Fibroblast of the aortic adventitia (primary cell): ENCODE results near the gene ANO2. TPM values are rescaled to one million over a fixed set of nuclear protein-coding genes. Genes with fewer than 3 reads are reported as not detected.

ENCODE experiments used
- DNase-seq: peaks from one replicate; pipeline ENCODE4 v3.0.0-alpha.2; 2010; ENCODE audit warnings: low read depth
- H3K4me3 ChIP-seq: 2 replicates; pipeline ENCODE4 v1.5.1; 2011; ENCODE audit warnings: low read depth, mild to moderate bottlenecking, control low read depth, low read length, moderate library complexity
- CTCF ChIP-seq: IDR thresholded peaks from 2 replicates; pipeline ENCODE4 v1.5.1; 2011; ENCODE audit warnings: mild to moderate bottlenecking, low read length, control low read depth, inconsistent platforms; ENCODE audit not compliant: insufficient read depth
- total RNA-seq: library from RNA; depleted of rRNA; stranded (reverse); fragments of >200 nt; gene quantifications from 2 replicates; pipeline ENCODE4 v1.2.3, GENCODE V29; 2012; ENCODE audit warnings: low replicate concordance

Gene ANO2
- total RNA-seq, 1 donor, result not detected

GRCh38 chr12:5912011-5912410, 33.0 kb downstream of the ANO2 start:
- no peak for TF ChIP-seq CTCF
- no peak for DNase-seq
- no peak overlapping the region for H3K4me3 ChIP-seq

- DNase-seq, result no peak
Measured at GRCh38 chr12:5910790-5911548, 34.1 kb downstream of the ANO2 start.

GRCh38 chr12:5909560-5909959, 35.5 kb downstream of the ANO2 start:
- H3K4me3 ChIP-seq, result no peak overlapping the region
- no peak for TF ChIP-seq CTCF
- DNase-seq, result no peak

More at GRCh38 chr12:5910790-5911548, 34.1 kb downstream of the ANO2 start:
- no peak overlapping the region for H3K4me3 ChIP-seq
- TF ChIP-seq CTCF, result no peak

GRCh38 chr12:5908251-5908650, 36.8 kb downstream of the ANO2 start:
- TF ChIP-seq CTCF, result no peak
- no peak for DNase-seq
- H3K4me3 ChIP-seq, result no peak overlapping the region

GRCh38 chr12:5907807-5908206, 37.3 kb downstream of the ANO2 start:
- no peak for DNase-seq
- TF ChIP-seq CTCF, result no peak
- H3K4me3 ChIP-seq, result no peak overlapping the region

GRCh38 chr12:5905757-5906156, 39.3 kb downstream of the ANO2 start:
- no peak for DNase-seq
- no peak overlapping the region for H3K4me3 ChIP-seq
- no peak for TF ChIP-seq CTCF

GRCh38 chr12:5904969-5905368, 40.1 kb downstream of the ANO2 start:
- H3K4me3 ChIP-seq, result no peak overlapping the region
- no peak for DNase-seq
- TF ChIP-seq CTCF, result no peak
